Activated T-cell treated with anti-CD3 and anti-CD28 coated beads for 48 hours (primary cell): ENCODE data around the gene VSX1.

Source experiments
- DNase-seq: peaks from one replicate; pipeline ENCODE4 v3.0.0-alpha.2; 2020; ENCODE audit warnings: low read depth

The VSX1 gene

GRCh38 chr20:25087186-25087929 lies 5.4 kb upstream of the VSX1 start:
- DNase-seq, result no peak

GRCh38 chr20:25085756-25086495 lies 4.0 kb upstream of the VSX1 start:
- DNase-seq, result no peak

GRCh38 chr20:25084626-25085187 lies 2.8 kb upstream of the VSX1 start:
- no peak for DNase-seq

DNA sequence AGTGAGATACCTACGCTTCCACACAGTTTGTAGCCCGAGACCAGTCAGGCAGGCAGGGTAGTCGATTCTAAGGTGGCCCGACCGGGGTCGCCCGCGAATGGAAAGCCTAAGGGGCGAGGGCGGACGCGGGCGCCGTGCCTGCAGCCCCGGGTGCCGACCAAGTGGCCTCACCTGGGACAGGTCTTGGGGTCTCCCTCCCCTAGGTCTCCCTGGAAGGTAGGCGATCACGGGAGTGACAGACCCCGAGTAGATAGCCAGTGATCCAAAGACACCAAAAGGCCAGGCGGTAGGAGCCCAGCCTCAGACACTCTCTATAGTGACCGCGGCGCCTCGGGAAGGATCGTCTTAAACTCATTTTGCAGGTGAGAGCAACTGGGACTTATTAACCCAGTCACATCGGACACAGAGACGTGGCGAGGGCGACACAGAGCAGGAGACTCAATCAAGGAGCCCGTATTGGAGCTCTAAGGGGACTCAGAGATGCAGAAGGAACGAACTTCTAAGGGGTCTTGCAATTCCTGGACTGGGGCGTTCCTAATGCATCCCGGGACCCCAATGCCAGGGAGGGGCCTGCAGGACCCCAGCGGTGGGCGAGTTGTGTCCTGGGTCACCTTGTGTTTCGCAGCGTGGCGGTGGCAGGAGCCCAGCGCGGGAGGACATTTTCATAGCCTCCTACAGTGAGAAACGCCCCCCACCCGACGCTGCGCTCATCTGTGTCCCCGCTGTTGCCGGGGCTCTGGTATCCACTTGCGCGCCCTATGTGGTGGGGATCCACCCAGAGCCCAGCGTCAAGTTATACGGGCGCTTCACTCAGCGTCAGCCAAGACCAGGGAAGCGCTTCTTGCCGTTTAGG lies 2.1 kb upstream of the VSX1 start:
- no peak for DNase-seq

DNA sequence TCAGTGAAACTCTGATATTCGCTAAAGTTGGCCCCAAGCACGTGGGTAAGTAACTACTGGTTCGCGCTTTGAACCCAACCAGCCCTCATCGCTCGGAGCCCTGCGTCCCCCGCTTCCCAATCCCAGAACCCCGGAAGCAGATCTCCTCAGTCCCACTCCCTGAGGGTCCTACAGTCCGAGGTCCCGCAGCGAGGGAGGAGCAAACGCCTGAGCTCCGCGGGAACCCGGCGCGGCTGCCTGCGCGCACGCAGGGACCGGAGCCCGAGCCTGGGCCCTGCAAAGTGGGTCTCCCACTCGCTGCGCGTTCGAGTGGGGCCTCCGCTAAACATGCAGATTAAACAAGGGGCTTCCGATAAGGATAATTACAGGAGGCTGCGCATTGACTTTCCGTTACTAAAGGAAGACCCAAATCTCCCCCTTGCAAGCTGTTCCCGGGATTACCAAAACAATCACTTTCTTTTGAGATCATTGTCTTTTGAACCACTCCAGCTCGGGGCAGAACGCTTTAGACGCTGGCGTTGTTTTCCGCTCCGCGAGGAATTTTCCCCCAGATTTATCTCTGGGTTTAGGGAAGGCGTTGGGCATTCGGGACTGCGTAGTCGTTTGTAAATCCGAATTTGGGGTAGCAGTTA lies 1.3 kb upstream of the VSX1 start:
- DNase-seq, result no peak

- DNase-seq, result no peak
Measured at GRCh38 chr20:25082498-25082873, 545 bp upstream of the VSX1 start.

GRCh38 chr20:25081065-25081729 lies 744 bp downstream of the VSX1 start:
- DNase-seq, result no peak

DNA sequence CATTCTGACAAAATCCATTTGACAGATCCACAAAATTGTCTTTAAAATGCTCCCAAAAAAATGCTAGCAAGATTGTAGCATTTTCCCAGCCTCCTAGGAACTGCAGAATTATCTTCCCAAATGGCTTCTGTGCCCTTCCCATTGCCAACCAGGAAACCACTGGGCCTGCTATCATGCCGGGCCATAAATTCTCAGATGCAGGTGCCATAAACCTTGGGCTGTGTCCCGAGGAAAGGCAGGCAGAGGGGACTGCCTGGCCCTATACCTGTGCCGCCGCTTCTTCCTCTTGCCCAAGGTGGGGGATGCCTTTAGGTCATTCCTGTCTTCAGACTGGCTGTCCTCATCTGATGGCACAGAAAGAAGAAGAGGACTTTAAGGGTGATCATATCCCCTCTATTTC lies 2.8 kb downstream of the VSX1 start:
- no peak for DNase-seq

GRCh38 chr20:25078662-25079061 lies 3.3 kb downstream of the VSX1 start:
- DNase-seq, result no peak

DNA sequence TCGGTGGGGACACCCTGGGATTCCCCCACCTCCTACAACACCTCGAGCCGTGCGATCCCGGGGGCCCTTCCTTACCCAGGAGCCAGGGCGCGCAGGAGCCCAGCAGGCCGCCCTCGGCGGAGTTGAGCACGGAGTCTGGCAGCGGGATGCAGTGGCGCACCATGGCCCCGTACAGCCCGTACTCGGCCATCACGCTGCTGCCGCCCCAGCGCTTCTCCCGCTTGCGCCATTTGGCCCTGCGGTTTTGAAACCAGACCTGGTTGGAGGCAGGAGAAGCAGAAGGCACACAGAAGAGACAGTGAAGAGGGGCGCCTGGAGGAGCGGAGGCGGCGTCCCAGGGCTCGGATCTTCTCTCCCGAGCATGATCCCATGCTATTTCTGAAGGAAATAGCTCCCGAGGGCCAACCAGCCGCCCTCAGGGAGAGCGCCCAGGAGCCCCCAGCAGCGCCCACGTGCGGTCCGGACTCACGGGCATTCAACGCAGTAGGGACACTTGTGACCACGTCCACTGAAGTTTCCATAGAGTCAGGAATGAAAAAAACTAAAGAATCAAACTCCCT lies 4.3 kb downstream of the VSX1 start:
- no peak for DNase-seq

DNA sequence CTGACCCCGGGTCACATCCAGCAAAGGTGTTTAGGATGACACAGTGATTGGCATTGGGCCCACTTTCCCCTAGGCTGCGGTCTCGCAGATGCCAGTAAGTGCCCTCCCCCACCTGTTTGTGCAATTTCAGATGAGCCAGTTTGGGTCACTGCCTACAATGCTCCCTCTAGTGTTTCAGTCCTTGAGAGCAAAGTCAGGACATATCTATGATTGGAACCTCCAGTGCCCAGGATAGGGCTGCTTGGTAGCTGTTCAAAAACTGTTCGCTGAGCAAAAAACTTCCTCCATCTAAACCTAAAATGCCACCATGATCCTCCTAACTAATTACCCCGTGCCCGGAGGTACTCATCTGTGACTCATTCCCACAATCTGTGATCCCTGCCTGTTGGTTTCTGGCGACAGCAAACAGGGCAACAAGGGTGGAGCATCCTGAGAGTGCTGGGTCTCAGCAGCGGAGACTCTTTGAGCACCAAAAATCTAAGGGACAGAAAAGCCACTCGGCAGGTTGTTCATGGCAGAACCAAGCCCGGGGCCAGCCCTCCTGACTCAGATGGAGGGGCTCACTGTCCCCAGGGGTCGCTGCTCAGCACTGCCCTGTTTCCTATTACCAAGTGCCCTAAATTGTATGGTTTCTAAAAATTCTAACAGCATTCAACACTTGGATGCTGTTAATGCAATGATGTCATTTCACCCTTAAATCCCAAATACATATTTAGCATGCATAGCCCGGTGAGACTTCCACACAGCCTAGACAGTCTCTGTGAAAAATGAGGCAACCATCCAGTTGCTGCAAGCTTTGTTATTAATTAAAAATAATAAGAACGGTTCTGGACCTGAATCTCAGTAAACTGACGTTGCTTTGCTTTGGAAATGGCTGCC lies 5.0 kb downstream of the VSX1 start:
- no peak for DNase-seq

DNA sequence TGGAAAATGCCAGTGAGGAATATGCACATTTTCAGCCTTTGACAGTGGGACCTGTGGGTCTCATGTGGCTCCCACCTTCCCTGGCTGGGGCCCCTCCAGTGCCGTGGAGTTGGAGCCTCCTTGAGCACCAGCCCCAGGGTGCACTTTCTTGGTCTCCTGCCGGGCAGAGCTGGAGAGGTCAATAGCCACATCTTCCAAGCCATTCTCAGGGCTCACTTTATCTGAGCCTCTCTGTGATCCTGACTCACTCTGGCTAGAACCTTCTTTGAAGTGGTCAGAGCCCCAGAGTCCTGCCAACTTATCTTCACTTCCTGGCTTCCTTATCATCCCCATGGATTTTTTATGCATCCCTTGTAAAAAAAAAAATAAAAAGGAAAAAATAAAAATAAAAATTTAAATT lies 5.7 kb downstream of the VSX1 start:
- no peak for DNase-seq

GRCh38 chr20:25073544-25073943 lies 8.4 kb downstream of the VSX1 start:
- no peak for DNase-seq

- no peak for DNase-seq
Measured at GRCh38 chr20:25072226-25072811, 9.6 kb downstream of the VSX1 start.

- no peak for DNase-seq
Measured at GRCh38 chr20:25071734-25072133, 10.2 kb downstream of the VSX1 start.

GRCh38 chr20:25070821-25071473 lies 11.0 kb downstream of the VSX1 start:
- no peak for DNase-seq

GRCh38 chr20:25067102-25067987 lies 14.6 kb downstream of the VSX1 start:
- no peak for DNase-seq

- no peak for DNase-seq
Measured at GRCh38 chr20:25066386-25066785, 15.6 kb downstream of the VSX1 start.
